Activated CD8-positive, alpha-beta memory T cell treated with anti-CD3 and anti-CD28 coated beads, Interleukin-2, amount 50 U/mL, for 4 hours (primary cell): ENCODE data around the gene LMF1.
"Not testable (repeated sequence)": the region's sequence is repeated elsewhere in the genome, so short reads cannot be mapped to it uniquely, and the experiment has no call there.

Source experiments
- DNase-seq: peaks from one replicate; pipeline ENCODE4 v3.0.0-alpha.2; 2020

Gene LMF1

DNA sequence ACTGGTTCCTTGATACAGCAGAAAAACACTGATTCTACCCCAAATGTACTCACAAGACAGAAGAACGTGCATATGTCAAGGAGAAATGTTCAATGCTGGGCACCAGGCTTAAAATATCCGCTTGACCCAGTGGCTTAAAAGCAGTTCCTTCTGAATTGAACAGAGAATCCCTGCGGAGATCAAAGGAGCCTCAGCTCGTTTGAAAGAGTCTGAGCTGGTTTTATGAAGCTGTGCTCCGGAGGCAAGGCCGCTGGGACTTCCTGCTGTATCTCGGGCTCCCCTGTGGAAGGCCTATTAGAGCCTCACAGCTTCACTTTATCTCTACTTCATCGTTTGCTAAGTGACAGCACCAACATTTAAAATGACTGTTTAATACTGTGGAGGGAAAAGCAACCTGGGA, 2.2 kb downstream of the LMF1 start:
- DNase-seq = no peak

GRCh38 chr16:967546-968295, 3.1 kb downstream of the LMF1 start:
- DNase-seq = no peak

DNA sequence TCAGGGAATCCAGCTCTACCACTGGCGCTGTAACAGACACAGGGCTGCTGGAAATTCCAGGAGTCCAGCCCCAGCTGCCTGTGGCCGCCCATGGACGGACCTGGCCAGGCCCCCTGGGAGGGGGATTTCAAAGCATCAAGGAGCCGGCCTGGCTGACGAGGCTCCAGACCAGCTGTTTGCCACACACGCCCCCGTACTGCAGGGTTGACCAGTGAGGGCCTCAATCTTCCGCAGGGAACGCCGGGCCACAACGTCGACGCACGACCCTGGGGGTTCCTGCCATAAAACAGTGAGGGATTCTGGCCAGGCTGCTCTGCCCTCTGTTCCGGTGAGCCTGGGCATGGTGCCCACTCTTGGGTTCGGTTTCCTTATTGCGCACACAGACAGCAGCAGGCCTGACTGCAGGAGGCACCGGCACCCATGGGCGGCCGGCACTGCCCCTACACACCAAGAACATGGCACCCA, 3.7 kb downstream of the LMF1 start:
- no peak for DNase-seq

- DNase-seq = no peak
Observed at GRCh38 chr16:966505-966904, 4.3 kb downstream of the LMF1 start.

- DNase-seq = no peak
Observed at GRCh38 chr16:966035-966434, 4.7 kb downstream of the LMF1 start.

DNA sequence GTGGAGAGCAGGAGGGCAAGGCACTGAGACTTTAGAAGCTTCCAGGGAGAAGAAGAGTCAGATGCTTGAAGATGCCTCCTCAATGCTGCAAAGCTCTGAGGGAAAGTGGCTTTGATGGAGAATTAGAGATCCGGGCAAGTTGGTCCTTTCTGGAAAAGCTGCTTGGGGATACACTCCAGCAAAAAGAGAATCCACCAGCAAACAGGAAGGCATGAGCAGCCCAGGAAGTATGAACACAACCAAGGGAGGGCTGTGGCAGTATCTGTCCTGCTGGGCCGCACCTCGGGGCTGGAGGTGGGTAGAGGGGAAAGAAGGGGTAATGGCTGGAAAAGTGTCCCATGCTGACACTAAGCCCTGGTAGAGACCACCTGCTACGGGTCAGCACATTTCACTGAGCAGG, 5.3 kb downstream of the LMF1 start:
- DNase-seq = no peak

DNA sequence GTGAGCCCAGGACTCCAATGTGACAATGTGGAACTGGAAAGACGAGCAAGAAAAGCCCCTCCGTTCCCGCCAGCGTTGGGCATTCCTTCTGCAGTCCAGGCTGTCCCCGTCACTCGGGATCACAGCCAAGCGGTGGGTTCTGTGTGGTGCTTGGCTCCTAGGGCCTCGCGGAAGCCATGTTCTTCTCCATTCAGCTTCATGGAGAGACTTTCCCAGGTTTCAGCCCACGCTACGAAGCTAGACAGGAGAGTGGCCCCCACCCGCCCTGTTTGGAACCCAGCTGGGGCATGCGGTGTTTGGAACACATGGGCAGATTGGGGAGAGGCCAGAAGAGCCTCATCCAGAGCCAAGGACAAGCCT, 5.8 kb downstream of the LMF1 start:
- DNase-seq = no peak

GRCh38 chr16:964356-965035, 6.3 kb downstream of the LMF1 start:
- peak; percentile 51 for DNase-seq

DNA sequence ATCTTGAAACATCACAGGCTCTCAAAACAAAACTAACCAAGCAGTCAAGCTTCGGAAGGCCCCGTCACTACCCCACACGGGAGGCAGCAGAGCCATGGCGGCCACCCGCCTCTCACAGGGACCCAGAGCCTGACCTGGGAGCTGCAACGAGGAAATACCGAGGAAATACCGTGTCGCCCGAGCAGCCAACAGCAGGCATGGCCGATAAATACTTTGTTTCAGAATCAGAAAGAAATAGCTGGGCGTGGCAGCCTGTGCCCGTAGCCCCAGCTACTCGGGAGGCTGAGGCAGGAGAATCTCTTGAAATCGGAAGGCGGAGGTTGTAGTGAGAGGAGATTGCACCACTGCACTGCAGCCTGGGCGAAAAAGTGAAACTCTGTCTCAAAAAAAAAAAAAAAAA, 6.9 kb downstream of the LMF1 start:
- peak; percentile 16 for DNase-seq

DNA sequence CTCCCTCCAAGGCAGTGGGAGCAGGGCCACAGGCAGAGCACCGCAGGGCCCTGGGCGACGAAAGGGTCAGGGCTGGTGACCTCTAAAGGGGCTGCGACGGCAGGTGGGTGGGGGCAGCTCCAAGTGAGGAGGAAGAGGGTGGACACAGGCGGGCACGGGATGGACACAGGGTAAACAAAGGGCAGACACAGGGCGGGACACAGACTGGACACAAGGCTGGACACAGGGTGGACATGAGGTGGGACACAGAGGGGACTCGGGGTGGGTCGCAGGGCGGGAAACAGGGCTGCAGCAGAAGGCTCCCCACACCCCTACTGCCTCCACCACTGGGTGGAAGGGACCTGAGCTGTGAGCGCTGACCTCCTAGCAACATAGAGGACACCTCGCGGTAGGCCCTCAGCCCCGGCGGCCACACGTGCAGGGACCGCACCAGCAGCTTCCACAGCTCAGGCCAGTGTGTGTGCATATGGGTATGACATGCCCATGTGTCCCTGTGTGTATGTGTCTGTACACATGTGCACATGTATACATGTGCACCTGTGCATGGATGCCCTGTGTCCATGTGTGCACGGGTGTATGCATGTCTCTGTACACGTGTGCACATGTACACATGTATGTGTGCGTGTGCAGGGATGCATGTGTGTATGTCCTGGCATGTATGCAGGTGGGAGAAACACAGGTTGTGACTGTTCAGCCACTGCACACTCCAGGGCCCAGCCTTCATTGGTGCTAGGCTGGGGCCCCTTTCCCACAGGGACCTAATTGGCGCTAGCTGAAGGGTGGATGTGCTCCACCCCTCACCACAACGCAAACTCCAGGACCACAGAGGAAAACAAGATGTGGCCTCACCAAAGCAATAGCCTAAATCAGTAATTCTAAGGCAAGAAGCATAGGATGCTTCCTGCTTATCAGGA, 7.6 kb downstream of the LMF1 start:
- DNase-seq = no peak

GRCh38 chr16:962366-962765, 8.4 kb downstream of the LMF1 start:
- no peak for DNase-seq

GRCh38 chr16:959232-960040, 11.3 kb downstream of the LMF1 start:
- no peak for DNase-seq

- DNase-seq = not testable (repeated sequence)
Observed at GRCh38 chr16:955766-956165, 15.0 kb downstream of the LMF1 start.

- DNase-seq = not testable (repeated sequence)
Observed at GRCh38 chr16:953818-954217, 17.0 kb downstream of the LMF1 start.

GRCh38 chr16:952321-952720, 18.5 kb downstream of the LMF1 start:
- DNase-seq = no peak

- no peak for DNase-seq
Observed at GRCh38 chr16:951660-952301, 19.0 kb downstream of the LMF1 start.

DNA sequence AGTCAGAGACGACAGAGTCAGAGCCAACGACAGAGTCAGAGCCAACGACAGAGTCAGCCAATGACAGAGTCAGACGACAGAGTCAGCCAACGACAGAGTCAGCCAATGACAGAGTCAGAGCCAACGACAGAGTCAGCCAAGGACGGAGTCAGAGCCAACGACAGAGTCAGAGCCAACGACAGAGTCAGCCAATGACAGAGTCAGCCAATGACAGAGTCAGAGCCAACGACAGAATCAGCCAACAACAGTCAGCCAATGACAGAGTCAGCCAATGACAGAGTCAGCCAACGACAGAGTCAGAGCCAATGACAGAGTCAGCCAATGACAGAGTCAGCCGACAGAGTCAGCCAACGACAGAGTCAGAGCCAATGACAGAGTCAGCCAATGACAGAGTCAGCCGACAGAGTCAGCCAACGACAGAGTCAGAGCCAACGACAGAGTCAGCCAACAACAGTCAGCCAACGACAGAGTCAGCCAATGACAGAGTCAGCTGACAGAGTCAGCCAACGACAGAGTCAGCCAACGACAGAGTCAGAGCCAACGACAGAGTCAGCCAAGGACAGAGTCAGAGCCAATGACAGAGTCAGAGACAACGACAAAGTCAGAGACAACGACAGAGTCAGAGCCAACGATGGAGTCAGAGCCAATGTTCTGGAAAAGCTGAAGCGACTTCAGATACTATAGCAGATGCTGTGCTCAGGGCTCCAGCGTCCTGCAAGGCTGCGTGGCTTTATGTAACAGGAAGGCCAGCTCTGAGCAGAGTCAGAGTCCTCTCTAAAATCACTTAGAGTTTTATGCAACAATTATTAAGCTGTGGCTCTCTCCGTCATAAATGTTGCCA, 19.8 kb downstream of the LMF1 start:
- DNase-seq = not testable (repeated sequence)

DNA sequence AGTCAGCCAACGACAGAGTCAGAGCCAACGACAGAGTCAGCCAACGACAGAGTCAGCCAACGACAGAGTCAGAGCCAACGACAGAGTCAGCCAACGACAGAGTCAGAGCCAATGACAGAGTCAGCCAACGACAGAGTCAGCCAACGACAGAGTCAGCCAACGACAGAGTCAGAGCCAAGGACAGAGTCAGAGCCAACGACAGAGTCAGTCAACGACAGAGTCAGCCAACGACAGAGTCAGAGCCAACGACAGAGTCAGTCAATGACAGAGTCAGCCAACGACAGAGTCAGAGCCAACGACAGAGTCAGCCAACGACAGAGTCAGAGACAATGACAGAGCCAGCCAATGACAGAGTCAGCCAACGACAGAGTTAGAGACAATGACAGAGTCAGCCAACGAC, 22.0 kb downstream of the LMF1 start:
- DNase-seq = not testable (repeated sequence)

DNA sequence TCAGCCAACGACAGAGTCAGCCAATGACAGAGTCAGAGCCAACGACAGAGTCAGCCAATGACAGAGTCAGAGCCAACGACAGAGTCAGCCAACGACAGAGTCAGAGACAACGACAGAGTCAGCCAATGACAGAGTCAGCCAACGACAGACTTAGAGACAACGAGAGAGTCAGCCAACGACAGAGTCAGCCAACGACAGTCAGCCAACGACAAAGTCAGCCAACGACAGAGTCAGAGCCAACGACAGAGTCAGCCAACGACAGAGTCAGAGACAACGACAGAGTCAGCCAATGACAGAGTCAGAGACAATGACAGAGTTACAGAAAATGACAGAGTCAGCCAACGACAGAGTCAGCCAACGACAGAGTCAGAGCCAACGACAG, 22.9 kb downstream of the LMF1 start:
- DNase-seq = not testable (repeated sequence)

DNA sequence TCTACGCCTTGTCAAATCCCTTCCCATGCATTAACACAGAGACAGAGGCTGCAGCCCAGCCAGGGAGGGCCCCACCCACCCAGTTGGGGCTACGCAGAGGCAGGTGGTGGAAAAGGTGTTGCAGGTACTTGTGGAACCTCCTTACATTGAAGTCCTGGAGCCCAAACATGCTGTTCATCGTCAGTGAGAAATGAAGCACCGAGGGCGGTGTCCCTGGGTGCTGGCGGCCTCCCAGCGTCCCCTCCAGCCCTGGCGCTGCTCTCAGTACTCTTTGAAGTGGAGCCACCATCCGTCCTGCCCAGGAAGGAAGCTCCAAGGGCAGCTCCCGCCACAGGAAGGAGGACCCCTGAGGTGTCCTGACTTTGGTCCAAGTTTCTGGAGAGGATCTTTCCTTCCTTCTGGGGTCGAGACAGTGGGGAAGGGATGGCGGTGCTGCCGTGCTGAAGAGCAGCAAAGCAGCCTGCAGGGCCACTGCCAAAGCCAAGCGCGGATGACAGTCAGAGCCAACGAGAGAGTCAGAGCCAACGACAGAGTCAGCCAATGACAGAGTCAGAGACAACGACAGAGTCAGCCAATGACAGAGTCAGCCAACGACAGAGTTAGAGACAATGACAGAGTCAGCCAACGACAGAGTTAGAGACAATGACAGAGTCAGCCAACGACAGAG, 23.4 kb downstream of the LMF1 start:
- no peak for DNase-seq

GRCh38 chr16:946048-946395, 24.8 kb downstream of the LMF1 start:
- DNase-seq = no peak
